Calu3 (cell line): ENCODE results near the gene ALCAM. TPM values are rescaled to one million over a fixed set of nuclear protein-coding genes. Genes with fewer than 3 reads are reported as not detected.

Source experiments
- BruUV-seq: library from RNA; stranded (reverse); fragments of 400-500 nt; replicated peaks from 2 replicates; lab custom pipeline; 2021; lab: Mats Ljungman, UMichigan
- CTCF ChIA-PET: fragments of 300-600 bp; sonication (Branson Sonifier 250); formaldehyde crosslinking; loops from one replicate; lab custom pipeline; 2022; ENCODE audit warnings: antibody characterized with exemption; lab: Charles Lee
- DNase-seq: peaks from one replicate; pipeline ENCODE4 v3.0.0; 2022
- H3K27ac Mint-ChIP-seq: one replicate; pipeline ENCODE4 v1.8.0; 2022; ENCODE audit warnings: mixed read lengths; ENCODE audit not compliant: unreplicated experiment
- H3K27me3 Mint-ChIP-seq: one replicate; pipeline ENCODE4 v1.8.0; 2022; ENCODE audit warnings: mixed read lengths; ENCODE audit not compliant: unreplicated experiment
- H3K36me3 Mint-ChIP-seq: one replicate; pipeline ENCODE4 v1.8.0; 2022; ENCODE audit warnings: mild to moderate bottlenecking, moderate library complexity, mixed read lengths; ENCODE audit not compliant: insufficient read depth, unreplicated experiment
- H3K4me1 Mint-ChIP-seq: one replicate; pipeline ENCODE4 v1.8.0; 2022; ENCODE audit warnings: mild to moderate bottlenecking, low read depth, mixed read lengths; ENCODE audit not compliant: unreplicated experiment
- H3K4me3 Mint-ChIP-seq: one replicate; pipeline ENCODE4 v1.8.0; 2022; ENCODE audit warnings: mild to moderate bottlenecking, low read depth, moderate library complexity, mixed read lengths; ENCODE audit not compliant: unreplicated experiment
- H3K9me3 Mint-ChIP-seq: one replicate; pipeline ENCODE4 v1.8.0; 2022; ENCODE audit warnings: low read depth, mixed read lengths; ENCODE audit not compliant: unreplicated experiment
- intact Hi-C: fragments of 100-400 bp; cut with micrococcal nuclease; formaldehyde crosslinking; loops from one replicate; pipeline ENCODE4 v1.10.0; 2022; ENCODE audit not compliant: unreplicated experiment
- total RNA-seq: library from RNA; stranded (reverse); gene quantifications from 2 replicates; pipeline ENCODE4 v1.2.3, GENCODE V29; 2022
- TF ChIP-seq, protein P1 (sequence below): fragments of 200-600 bp; IDR thresholded peaks from one replicate; pipeline ENCODE4 v1.8.0; 2022; ENCODE audit warnings: antibody characterized with exemption; ENCODE audit not compliant: unreplicated experiment

Gene ALCAM
- total RNA-seq, 1 experiment from 2014 or later: 166 TPM

- TF ChIP-seq, protein P1, sequence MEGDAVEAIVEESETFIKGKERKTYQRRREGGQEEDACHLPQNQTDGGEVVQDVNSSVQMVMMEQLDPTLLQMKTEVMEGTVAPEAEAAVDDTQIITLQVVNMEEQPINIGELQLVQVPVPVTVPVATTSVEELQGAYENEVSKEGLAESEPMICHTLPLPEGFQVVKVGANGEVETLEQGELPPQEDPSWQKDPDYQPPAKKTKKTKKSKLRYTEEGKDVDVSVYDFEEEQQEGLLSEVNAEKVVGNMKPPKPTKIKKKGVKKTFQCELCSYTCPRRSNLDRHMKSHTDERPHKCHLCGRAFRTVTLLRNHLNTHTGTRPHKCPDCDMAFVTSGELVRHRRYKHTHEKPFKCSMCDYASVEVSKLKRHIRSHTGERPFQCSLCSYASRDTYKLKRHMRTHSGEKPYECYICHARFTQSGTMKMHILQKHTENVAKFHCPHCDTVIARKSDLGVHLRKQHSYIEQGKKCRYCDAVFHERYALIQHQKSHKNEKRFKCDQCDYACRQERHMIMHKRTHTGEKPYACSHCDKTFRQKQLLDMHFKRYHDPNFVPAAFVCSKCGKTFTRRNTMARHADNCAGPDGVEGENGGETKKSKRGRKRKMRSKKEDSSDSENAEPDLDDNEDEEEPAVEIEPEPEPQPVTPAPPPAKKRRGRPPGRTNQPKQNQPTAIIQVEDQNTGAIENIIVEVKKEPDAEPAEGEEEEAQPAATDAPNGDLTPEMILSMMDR: no peak
- no peaks in the 10 kb centered on the region for H3K27me3 Mint-ChIP-seq
- no TSS peak for BruUV-seq
- no peaks in the 10 kb centered on the region for H3K9me3 Mint-ChIP-seq
- no peaks in the 10 kb centered on the region for H3K36me3 Mint-ChIP-seq
- DNase-seq: no peak
- no peak overlapping the region for H3K4me3 Mint-ChIP-seq
- no peak overlapping the region for H3K27ac Mint-ChIP-seq
- intact Hi-C loops: no loop called here
- H3K4me1 Mint-ChIP-seq: peaks cover 20% of the 10 kb centered on the region
- CTCF ChIA-PET: no interaction called here
Observed at GRCh38 chr3:105526360-105527111, 159.8 kb downstream of the ALCAM start.

GRCh38 chr3:105527535-105527934 lies 160.8 kb downstream of the ALCAM start:
- Mint-ChIP-seq H3K27ac (no peak overlapping the region), H3K4me1 (peaks cover 20% of the 10 kb centered on the region), H3K4me3 (no peak overlapping the region), H3K27me3 (no peaks in the 10 kb centered on the region), H3K9me3 (no peaks in the 10 kb centered on the region), H3K36me3 (peaks cover 6% of the 10 kb centered on the region)
- intact Hi-C loops: no loop called here
- TF ChIP-seq, protein P1: no peak
- BruUV-seq: no TSS peak
- no peak for DNase-seq
- CTCF ChIA-PET: no interaction called here

DNA sequence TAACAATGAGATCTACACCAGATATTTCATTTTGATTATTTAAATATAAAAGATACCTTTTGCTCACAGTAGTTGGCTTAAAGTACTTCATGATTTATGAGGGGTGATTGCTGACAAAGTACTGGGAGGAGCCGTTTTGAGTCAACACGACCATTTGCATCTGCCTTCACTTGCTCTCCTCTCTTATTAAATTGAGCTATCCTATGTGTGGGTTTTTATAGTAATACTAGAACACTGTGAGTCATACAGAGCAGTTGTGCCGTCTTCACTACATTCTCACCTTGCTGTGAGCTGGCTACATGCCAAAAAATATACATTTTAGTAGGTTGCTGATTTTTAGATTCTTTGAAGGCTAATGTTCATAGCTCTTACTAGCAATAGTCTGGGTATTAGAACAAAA lies 161.2 kb downstream of the ALCAM start:
- no peak for DNase-seq
- no TSS peak for BruUV-seq
- intact Hi-C loops: no loop called here
- H3K9me3 Mint-ChIP-seq: no peaks in the 10 kb centered on the region
- CTCF ChIA-PET: no interaction called here
- no peak overlapping the region for H3K4me3 Mint-ChIP-seq
- H3K27me3 Mint-ChIP-seq: no peaks in the 10 kb centered on the region
- peaks cover 6% of the 10 kb centered on the region for H3K36me3 Mint-ChIP-seq
- no peak overlapping the region for H3K27ac Mint-ChIP-seq
- peaks cover 20% of the 10 kb centered on the region for H3K4me1 Mint-ChIP-seq
- TF ChIP-seq, protein P1: no peak

DNA sequence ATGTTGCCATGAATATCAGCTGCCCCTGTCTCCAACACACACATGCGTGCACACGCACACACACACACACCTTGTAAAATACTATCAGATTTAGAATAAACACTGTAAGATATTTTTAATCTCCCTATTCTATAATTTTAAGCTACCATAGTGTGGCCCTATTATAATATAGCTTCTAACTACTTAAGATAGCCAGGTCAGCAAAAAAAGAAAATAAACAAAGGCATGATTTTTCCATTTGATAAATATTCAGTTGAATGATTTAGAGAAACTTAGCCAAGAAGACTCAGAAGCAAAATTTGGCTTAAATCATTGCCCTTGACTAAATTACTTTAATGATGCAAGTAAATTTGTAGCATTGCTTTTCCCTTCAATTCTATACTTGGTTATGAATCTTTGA lies 162.2 kb downstream of the ALCAM start:
- DNase-seq: no peak
- CTCF ChIA-PET: no interaction called here
- no peaks in the 10 kb centered on the region for H3K27me3 Mint-ChIP-seq

More for the DNA sequence above, 162.2 kb downstream of the ALCAM start:
- H3K9me3 Mint-ChIP-seq: no peaks in the 10 kb centered on the region
- no peak overlapping the region for H3K4me3 Mint-ChIP-seq
- no TSS peak for BruUV-seq
- H3K36me3 Mint-ChIP-seq: peaks cover 6% of the 10 kb centered on the region
- peaks cover 20% of the 10 kb centered on the region for H3K4me1 Mint-ChIP-seq
- no peak overlapping the region for H3K27ac Mint-ChIP-seq
- TF ChIP-seq, protein P1: no peak
- intact Hi-C loops: no loop called here
